ENCODE results near the gene TFAP2A.

Gene TFAP2A

DNA sequence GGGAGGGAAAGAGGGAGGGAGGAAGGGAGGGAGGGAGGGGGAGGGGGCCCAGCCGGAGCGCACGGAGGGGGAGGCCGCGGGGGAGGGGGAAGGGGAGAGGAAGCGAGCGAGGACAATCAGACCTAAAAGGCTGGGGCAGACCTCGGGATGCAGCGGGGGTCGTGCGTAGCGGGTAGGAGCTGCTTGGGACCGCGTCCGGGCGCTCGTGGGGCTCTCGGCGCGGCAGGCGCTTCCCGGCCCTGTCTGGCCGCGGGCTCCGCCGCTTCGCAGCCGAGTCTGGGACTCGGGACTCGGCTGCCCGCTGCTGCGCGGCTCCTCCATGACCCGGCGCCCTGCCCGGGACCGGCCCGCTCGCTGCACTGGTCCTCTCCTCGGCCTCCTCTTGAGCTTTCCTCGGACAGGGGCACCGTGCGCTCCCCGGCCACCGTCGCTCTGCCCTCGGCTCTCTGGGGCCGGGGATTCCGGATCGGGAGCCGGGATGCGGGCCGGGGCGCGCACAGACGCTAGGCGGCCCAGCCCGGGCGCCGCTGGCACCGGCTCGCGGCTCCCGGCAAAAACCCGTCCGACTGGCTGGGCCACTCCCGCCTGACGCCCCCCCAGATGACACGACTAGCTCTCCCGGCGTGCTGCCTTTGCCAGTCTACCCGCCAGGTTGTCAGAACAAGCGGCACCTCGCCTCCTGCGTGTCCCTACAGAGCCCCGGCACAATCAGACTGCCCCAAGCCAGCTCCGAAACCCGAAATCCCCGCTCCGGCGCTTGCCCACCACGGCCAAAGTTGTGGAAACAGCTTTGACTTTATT, 2.2 kb downstream of the TFAP2A start:
- DNase-seq: no peak

DNA sequence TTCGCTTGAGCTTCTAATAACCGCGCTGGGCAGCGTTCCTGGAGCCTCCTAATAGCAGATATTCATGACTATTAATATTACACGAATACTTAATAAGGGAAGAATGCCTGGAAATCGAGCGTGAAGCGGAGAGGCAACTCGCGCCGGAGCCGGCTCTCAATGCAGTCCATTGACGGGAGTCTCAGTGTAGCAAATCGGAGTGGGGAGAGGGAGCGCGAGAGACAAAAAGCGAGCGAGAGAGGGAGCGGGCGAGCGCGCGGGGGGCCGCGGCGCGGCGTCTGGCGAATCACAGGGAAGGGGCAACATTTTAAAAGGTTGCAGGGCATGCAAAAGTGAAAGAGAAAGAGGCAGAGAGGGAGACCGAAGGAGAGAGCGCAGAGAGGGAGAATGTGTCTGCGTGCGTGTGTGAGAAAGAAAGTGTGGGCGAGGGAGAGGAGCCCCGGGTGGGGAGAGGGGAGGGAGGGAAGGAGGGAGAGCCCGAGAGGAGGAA, 2.9 kb downstream of the TFAP2A start:
- DNase-seq: peak; percentile 24 to 50

DNA sequence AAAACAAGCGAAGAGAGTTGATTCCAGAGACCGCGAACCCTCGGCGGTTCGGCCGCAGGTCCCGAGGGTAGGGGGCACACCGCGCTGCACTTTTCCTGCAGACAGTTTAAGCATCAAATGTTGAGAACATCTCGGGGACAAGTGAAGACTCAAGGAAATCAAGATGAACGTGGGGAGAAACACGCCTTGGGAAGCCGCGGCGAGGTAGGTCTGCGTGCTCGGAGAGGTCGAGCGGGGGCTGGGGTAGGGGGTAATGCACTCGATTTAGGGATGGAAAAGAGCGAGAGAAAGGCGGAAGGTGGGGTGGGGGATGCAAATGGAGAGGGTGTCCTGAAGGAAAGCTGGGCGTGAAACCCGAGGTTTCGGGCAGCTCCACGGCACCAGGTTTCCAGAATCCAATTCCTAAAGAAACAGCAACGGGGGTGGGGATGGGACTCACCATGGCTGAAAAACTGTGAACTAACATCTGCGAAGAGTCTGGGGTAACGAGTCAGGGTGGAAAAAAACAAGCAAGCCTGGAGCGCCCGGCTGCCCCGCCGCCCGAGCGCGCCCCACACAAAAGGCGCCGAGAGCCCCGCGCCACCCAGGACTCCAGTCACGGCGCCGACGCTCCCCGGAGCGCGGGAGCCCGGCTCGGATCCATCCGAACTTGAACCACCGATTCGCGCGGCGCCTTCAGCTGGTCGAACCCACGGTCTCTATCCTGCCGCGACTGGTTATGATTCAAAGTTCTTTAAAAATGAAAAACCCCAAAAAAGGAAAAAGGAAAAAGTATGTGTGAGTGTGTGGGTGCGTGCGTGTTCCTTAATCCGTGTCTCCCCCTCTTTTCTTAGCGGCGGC, 3.5 kb downstream of the TFAP2A start:
- DNase-seq: no peak

DNA sequence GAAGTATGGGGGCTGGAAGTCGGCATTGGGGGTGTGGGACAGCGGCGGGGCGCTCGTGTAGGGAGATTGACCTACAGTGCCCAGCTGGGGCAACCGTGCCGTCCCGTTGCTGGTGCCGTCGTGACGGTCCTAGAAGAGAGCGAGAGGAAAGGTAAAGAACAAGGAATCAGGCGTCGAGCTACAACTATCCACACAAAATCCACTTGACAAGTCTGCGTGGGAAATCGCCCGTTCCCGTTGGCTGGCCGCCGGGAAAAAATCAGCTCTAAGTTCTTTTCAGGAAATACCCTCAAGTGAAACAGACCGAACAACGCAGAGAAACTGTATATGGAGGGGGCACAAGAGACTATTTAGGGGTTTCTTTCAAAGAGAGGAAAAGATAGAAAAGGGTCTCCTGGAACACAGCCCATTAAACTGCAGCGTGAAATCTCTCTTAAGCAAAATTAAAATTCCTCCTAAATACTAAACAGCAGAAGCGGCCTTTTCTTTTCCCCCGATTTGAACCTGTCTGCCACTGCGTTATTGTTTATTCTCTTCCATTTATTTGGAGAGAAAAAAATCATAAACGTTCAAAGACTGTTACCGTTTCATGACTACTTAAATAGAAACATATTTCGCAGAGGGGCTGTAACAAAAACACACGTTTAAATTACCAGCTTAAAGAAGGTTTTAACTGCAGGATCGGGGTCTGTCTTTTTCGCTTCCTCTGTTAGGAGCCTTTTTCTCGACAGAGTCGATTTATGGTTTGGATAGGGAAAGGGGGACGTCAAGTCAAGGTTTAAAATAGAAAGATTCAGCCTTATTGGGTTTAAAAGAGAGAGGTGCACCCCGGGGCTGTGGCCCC, 4.4 kb downstream of the TFAP2A start:
- DNase-seq: no peak

DNA sequence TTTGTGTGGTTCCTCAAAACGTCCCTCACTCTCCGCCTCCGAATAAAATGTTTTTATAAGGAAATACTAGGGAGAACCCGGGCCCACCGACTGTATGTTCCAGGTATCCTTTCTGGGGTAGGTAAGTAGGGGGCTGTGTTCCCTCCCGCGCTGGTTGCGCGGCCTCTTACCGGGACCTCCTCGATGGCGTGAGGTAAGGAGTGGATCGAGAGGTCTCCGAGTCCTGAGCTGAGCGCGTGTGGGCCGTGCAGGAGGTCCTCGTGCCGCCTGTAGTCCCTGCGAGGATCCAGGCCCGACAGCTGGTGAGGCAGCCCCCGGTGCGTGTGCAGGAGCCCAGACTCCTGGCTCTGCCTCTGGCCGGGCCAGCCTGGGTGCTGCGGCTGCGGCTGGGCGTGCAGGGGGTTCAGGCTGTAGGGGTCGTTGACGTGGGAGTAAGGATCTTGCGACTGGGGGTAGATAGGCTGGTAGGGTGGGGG, 5.1 kb downstream of the TFAP2A start:
- DNase-seq: no peak

DNA sequence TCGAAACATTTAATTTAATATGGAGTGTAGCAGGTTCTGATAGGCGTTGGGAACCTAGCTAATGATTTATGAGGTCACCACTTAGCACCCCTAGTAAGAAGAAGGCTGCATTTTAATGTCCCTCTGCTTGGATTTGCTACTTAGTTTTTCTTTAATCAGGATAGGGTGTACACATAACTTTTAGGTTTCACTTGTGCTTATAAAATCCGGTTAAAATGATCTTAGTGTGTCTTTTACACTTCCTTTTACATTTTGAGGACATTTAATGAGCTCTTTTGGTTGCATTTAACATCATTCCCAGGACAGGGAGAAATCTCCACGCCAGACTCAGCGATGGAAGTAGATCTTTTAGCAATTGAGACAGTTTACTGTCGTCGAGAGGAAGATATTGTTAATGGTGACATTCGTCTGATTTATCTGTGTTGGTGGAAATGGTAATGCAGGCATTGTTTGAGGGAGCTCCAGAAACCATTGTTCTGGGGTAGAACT, 5.6 kb downstream of the TFAP2A start:
- DNase-seq: no peak

DNA sequence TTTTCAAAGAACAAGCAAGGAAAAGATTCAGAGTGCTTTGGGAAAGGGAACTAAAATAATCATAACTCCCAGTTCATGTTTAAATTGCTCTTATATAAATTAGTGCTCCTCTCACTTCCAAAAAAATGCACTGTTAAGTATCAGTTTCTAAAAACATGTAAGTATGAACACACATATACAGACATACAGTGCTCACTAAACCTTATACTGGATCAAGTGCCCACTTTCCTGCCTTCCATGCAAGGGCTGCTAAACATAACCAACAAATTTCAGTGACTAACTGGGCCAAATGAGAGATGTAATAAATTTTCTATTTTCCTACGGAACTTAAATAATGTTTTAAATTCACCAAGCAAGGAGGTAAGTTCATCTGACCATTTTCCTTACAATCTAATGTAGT, 6.4 kb downstream of the TFAP2A start:
- no peak for DNase-seq

DNA sequence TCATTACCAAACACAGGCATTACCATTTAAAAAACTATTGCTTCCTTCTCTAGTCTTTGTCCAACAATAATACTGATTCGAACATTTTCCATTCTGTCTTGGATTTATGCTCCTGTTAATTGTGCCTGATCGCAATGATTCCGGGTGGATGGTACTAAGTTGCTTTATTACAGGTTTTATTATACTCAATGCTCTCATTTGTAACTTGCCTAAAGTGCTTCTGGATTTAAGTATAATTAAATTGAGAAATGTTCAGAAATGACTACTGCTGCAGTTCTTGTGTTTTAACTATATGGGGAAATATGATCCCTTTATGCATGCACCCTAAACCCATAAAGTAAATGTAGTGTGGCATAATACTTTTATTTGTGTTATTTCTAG, 7.2 kb downstream of the TFAP2A start:
- no peak for DNase-seq

DNA sequence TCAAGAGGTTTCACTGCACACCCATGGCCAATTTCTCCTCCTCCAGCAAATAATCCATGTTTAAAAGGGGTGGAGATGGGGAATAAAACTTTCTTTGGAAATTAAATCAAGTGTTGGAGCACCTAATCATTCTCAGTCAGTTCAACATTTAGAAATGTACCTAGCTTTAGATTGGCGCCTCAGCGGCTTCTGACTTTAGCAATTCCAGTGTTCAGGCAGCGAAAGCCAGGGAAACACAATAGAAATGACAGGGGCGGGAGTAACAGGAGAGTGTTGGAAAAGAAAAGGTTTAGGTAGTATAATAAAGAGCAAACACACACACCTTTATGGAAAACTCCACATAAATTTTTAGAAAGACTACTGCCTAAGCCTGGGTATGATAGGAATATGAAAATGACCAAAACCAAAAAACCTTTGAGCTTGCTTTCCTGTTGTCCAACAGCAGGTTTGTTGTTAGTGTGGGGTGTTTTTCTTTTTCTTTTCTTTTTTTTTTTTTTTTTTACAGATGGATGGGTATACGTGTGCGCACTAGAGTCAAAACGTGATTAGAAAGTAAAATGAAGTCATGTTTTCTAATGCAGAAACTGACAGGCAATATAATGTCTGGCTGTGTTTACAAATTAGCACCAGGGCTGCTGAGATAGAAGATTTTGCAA, 7.7 kb downstream of the TFAP2A start:
- DNase-seq: no peak

DNA sequence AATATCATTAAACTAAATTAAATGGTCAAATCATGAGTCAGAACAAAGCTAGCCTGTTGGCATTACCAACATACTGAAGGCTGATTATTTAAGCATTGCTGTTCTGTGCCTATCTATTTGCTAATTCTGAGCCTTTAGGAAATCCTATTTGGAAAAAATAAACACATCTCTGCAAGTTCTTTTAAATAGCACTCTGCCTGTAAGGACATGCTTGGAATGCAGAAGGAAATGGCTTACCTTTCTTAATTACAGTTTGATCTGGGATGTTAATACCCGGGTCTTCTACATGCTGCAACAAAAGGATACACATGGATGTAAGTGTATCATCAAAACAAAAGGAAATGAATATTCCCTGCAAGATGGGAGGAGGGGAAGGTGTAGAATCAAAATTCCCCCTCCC, 8.3 kb downstream of the TFAP2A start:
- DNase-seq: no peak

DNA sequence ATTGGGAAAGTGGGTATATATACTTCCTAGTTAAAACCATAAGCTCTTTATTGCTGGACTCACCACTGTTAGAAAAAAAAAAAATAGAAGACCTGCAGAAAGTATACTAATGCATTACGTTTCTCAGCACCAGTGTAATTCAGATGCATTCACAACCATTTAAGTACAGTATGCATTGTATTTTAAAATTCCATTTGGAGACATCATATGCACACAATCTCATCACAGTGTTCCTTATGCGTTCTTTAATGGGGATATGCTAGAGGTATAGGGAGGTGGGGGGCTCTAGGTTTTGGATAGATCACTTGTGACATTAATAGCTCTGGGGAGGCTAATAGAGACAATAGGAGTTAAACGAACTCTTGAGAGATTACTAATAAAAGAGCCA, 9.4 kb downstream of the TFAP2A start:
- DNase-seq: no peak

DNA sequence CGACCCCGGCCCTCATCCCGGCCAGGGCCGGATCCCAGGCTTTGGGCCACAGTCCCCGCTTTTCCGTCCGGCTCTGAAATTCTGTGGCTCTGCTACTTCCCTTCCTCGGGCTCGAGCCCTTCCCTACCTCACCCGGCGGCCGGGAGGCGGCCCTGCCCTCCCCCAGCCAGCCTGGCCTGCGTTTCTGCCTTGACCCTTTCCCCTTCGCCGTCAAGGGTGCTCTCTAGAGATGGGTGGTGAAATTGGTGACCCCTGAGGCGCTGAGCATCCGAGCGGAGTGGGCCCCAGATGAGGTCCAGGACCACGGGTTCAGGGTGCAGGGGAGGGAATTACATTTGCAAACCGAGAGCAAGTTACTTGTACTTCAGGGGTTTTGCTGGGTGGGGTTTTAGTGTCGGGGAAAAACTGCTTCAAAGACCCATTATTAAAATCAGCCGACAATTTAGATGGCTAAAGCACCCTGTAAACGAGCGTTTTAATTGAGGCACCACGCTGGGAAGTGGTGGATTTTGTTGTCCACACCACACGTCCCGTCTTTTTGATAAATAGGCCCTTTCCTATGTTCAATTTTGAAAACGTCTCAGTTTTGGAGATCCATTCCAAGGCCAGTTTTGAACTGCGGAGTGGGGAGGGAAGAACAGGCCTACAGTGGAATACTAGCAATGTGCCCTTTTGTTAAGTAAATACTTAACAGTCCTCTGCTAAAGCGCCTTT, 9.9 kb downstream of the TFAP2A start:
- no peak for DNase-seq

DNA sequence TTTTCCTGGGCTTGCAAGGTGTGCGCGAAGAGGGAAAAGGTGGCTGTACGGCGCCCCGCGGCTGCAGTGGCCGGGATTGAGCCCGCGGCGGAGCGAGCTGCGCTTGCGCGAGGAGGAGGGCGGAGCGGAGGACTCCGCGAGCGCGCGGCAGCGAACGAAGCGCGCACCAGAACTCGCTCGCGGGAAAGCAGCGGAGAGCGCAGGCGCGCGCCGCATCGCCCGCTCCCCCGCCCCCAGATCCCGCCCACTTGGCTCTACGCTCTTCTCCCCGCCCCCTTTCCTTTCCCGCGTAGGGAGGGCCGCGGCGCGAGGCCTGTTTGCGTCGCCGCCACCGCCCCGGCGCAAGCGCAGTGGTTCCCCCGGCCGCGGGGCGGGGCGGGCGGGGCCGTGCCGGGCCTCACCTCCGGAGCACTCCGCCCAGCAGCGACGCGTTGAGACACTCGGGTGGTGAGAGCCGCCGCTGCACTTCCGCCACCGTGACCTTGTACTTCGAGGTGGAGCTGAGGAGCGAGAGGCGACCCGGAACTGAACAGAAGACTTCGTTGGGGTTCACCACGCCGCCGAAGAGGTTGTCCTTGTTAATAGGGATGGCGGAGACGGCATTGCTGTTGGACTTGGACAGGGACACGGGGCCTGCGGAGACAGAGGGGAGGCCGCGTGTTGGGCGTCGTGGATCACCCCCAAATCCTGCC, 10.6 kb downstream of the TFAP2A start:
- DNase-seq: peak; percentile 85 to 88

DNA sequence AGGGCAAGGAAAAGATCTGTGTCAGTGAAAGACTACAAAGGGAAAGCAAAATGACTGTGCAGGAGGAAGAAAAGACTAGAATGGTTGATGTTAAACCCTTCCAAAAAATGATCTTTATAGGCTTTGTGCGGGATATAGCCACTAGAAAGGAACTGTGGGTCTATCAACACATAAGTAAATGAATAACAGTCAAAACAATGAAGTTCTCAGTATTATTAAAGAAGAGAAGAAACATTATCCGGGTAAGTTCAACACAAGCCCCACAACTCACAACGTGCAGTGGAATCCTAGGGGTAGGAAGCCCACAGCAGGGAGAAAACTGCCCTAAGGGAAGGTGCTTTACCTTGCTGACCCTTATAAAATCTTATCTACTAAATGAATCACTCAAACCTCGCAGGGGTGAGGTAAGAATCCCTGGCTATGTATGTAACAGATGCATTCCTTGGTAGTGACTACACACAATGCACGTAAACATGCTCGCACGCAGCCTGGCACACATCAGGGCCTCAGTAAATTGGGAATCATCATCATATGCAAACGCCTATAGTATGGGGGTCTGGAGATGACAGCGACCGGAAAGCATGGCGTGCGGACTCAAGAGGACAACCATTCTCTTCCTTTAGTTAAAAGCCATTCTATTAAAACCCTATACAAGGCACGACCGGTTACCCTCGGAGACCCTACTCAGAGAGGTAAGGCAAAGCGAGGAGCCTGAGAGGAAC, 11.3 kb downstream of the TFAP2A start:
- DNase-seq: no peak

DNA sequence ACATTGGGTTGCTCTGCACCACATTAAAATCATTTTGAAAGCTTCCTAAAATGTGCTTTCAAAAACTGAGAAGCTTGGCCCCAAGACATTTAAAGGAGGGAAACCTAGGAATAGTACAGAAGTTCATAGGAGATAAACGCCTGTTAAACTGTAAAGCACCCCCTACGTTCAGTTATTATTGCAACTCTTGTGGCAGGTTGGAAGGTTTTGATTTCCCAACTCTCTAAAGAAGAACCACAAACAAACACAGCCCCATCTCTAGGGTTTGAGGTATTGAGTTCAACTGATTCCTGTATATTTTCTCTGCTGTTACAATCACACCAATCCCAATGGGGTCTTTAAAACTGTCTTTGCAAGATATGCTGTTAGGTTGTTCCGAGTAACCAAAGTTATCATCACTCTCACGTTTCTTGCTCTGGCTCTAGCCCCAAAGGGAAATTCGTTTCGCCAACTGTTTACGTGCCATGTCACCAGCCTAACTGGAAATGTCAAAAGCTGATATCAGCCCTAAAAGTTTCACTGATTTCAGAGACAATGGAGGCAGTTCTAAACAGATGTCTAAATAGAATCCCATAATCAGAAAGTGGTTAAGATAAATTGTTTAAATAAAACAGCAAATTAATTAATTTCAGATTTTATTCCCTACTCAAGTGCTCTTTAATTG, 12.1 kb downstream of the TFAP2A start:
- no peak for DNase-seq

DNA sequence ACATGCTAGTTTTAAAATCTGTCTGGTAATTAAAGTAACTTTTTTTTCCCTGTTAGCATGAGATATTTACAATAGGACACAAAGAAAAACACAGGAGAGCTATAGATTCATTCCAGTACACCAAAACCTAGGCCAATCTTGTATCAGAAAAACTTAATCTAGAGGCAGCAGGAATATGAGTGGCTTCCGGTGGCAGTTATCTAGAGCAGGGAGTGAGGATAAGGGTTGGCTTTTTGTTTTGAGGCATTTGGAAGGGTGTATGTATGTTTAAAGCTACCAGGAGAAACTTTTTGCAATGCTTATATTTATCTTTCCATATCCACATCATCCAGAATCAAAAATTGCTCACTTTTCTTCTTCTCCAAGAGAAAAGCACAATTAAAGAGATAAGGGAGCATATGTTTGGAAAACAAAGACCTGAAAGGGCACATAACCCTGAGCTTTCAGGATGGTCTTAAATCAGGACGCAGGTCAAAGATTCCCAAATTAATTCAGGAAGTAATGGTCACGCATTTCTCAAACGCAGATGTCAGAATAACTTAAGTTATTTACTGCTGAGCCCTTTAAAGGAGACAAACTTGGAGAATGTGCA, 13.1 kb downstream of the TFAP2A start:
- DNase-seq: no peak

DNA sequence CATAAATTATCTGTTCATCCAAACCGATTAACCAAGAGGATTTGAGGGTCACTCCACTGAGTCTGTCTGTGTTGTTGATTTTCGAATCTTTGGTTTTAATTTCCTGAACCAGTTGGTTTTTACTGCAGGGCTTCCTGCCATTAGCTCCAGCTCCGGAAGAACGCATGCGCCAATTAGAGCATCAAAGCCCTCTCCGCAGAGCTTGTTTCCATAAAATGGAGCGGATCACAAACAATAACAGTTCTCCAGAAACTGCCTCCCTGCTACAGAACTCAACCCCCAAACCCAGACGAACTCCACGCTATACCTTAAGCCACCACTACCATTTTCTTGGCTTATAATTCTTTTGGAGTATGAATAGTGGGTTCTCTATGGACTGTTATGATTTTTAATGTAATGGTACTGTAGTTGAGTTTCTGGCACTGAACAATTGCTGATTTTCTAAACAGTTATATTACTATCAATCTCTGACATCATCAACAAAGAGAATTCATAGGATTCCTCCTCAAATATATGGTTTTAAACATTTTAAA, 13.8 kb downstream of the TFAP2A start:
- DNase-seq: no peak

DNA sequence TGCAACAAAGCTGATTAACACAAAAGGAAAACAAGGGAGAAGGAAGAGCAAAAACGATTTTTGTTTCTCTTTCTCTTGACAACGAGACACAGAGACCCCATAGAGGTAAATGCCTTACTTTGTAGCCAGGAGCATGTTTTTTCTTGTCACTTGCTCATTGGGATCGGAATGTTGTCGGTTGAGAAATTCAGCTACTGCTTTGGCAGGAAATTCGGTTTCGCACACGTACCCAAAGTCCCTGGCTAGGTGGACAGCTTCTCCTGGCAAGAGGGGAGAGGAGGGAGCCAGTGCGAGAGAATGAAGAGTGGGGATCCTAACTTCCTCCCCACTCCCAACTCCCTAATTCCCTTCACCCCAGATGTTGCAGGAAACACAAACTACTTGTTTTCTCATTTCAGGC, 14.5 kb downstream of the TFAP2A start:
- DNase-seq: no peak

DNA sequence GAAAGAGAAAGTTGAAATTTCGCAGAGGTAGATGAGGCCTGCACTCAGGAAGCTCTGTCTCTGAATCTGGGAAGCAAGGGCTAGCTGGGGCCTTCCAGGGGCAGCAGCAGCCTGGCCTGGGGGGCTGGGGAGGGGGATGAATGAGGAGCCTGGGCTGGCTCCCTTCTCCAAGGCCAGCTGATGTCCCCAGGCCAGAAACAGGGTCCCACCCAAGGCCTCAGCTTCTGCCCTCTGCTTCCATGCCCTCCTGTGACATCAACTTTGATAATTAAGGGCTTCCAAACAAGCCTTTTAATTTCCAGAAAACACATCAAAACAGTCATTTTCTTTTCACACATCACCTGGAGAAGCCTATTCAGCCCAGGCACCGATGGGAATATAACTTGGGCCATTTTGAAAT, 15.4 kb downstream of the TFAP2A start:
- DNase-seq: no peak

Data from CD4-positive, alpha-beta T cell treated with Interleukin-1 beta for 1 hour (primary cell).